Parathyroid adenoma (tissue), 2 donors: Measurements from ENCODE around the gene FN3KRP.

Source experiments
- H2AFZ ChIP-seq: fragments of 300-600 bp; sonication (generic); one replicate; pipeline ENCODE4 v1.7.0; 2017; ENCODE audit warnings: antibody characterized with exemption, mild to moderate bottlenecking
- H3K27ac ChIP-seq: fragments of 300-600 bp; sonication (generic); one replicate; pipeline ENCODE4 v1.7.0; 2017
- H3K27me3 ChIP-seq: fragments of 300-600 bp; sonication (generic); one replicate; pipeline ENCODE4 v1.7.0; 2017; ENCODE audit warnings: low read length; ENCODE audit not compliant: control insufficient read depth, insufficient read depth
- H3K36me3 ChIP-seq: fragments of 300-600 bp; sonication (generic); one replicate; pipeline ENCODE4 v1.7.0; 2017; ENCODE audit warnings: low read length; ENCODE audit not compliant: control insufficient read depth, insufficient read depth
- H3K4me1 ChIP-seq: fragments of 300-600 bp; sonication (generic); one replicate; pipeline ENCODE4 v1.7.0; 2017; ENCODE audit warnings: control low read depth
- H3K4me2 ChIP-seq: fragments of 300-600 bp; sonication (generic); one replicate; pipeline ENCODE4 v1.7.0; 2017; ENCODE audit warnings: low read length
- H3K4me3 ChIP-seq: fragments of 300-600 bp; sonication (generic); one replicate; pipeline ENCODE4 v1.7.0; 2017; ENCODE audit warnings: low read depth, low read length
- H3K79me2 ChIP-seq: fragments of 300-600 bp; sonication (generic); one replicate; pipeline ENCODE4 v1.7.0; 2017; ENCODE audit warnings: control low read depth
- H3K9ac ChIP-seq: fragments of 300-600 bp; sonication (generic); one replicate; pipeline ENCODE4 v1.7.0; 2017; ENCODE audit warnings: mild to moderate bottlenecking
- H3K9me3 ChIP-seq: fragments of 300-600 bp; sonication (generic); one replicate; pipeline ENCODE4 v1.7.0; 2017; ENCODE audit warnings: low read length; ENCODE audit not compliant: control insufficient read depth
- TF ChIP-seq, protein P1 (sequence below): fragments of 300-600 bp; sonication (generic); IDR thresholded peaks from one replicate; pipeline ENCODE4 v1.7.0; 2017; ENCODE audit warnings: antibody characterized with exemption, mild to moderate bottlenecking
- donor health status: primary hyperparathyroidism.

The FN3KRP gene

DNA sequence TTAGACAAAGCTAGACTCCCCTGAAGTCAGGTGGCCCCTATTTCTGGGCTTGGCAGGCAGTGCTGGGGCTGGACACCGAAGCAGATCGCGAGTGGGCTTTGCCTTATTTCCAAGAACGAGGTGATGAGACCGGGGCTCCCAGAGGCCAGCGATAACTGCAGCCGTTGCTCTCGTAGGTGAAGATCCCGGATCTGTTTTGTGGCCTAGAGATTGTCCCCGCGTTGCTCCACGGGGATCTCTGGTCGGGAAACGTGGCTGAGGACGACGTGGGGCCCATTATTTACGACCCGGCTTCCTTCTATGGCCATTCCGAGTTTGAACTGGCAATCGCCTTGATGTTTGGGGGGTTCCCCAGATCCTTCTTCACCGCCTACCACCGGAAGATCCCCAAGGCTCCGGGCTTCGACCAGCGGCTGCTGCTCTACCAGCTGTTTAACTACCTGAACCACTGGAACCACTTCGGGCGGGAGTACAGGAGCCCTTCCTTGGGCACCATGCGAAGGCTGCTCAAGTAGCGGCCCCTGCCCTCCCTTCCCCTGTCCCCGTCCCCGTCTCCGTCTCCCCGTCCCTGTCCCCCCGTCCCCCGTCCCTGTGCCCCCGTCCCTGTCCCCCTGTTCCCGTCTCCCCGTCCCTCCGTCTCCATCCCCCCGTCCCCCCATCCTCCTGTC, 33.9 kb downstream of the FN3KRP start:
- H3K4me3 ChIP-seq: no peak overlapping the region
- H3K27ac ChIP-seq: no peak overlapping the region
- no peaks in the 10 kb centered on the region for H3K36me3 ChIP-seq
- peaks cover under 1% of the 10 kb centered on the region for H3K4me1 ChIP-seq
- no peak overlapping the region for H3K4me2 ChIP-seq
- H2AFZ ChIP-seq: no peak overlapping the region
- TF ChIP-seq, protein P1, sequence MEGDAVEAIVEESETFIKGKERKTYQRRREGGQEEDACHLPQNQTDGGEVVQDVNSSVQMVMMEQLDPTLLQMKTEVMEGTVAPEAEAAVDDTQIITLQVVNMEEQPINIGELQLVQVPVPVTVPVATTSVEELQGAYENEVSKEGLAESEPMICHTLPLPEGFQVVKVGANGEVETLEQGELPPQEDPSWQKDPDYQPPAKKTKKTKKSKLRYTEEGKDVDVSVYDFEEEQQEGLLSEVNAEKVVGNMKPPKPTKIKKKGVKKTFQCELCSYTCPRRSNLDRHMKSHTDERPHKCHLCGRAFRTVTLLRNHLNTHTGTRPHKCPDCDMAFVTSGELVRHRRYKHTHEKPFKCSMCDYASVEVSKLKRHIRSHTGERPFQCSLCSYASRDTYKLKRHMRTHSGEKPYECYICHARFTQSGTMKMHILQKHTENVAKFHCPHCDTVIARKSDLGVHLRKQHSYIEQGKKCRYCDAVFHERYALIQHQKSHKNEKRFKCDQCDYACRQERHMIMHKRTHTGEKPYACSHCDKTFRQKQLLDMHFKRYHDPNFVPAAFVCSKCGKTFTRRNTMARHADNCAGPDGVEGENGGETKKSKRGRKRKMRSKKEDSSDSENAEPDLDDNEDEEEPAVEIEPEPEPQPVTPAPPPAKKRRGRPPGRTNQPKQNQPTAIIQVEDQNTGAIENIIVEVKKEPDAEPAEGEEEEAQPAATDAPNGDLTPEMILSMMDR: no peak
- H3K9me3 ChIP-seq: no peaks in the 10 kb centered on the region
- peaks cover 7% of the 10 kb centered on the region for H3K79me2 ChIP-seq
- no peaks in the 10 kb centered on the region for H3K27me3 ChIP-seq
- no peak overlapping the region for H3K9ac ChIP-seq

DNA sequence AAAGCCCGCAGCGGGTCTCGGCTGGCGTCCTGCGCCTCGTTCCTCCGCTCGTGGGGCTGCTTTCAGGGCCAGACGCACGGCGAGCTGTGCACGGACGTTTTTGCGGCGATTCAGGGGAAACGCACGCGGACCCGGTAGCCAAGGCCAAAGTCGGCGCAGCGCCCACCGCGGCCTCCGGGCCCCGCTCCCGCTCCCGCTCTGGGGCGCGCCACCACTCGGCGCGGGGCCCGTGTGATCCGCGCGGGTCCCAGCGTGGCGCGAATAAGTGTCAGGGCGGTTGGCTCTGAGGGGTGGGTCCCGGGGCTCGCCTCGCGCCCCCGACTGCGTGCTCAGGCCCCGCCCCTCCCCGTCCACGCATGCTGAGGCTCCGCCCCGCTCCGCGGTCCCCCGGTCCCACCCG, 34.7 kb downstream of the FN3KRP start:
- peak overlapping the region; percentile 62 for H3K4me2 ChIP-seq
- H3K79me2 ChIP-seq: peaks cover 7% of the 10 kb centered on the region
- no peaks in the 10 kb centered on the region for H3K27me3 ChIP-seq
- no peak overlapping the region for H3K4me3 ChIP-seq
- H2AFZ ChIP-seq: no peak overlapping the region
- no peaks in the 10 kb centered on the region for H3K36me3 ChIP-seq
- H3K9ac ChIP-seq: no peak overlapping the region
- TF ChIP-seq, protein P1: no peak
- H3K4me1 ChIP-seq: peaks cover 2% of the 10 kb centered on the region
- no peaks in the 10 kb centered on the region for H3K9me3 ChIP-seq
- no peak overlapping the region for H3K27ac ChIP-seq

DNA sequence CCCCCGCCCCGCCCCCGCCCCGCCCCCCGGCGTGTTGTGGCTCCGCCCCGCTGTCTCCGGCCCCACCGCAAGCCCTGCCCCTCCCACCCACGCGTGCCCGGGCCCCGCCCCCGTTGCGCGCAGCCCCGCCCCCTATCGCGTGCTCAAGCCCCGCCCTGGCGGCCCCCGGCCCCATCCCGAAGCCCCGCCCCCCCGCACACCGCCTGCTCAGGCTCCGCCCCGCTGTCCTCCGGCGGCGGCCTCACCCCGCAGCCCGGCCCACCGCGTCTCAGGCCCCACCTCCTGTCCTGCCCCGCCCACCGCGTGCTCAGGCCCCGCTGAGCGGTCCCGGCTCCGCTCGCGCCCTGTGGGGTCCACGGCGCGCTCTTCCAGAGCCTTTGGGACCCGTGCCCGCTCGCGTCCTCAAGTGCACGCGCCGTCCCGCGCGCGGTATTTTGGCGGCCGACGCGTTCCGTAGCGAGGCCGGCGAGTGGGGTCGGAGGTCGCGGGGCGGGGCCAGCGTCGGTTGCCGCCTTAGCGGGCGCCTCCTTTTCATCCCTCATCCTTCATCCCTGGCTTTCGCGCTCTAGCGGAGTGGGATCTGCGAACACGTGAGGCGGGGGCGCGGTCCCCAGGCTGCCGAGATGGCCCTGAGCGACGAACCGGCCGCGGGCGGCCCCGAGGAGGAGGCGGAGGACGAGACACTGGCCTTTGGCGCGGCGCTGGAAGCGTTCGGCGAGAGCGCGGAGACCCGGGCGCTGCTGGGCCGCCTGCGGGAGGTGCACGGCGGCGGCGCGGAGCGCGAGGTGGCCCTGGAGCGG, 35.3 kb downstream of the FN3KRP start, which contains the start of gene TBCD:
TSS of gene TBCD (plus strand) at position 495 of the 800 bp plus-strand sequence. CDS start at position 624, 129 bp downstream.
- Histone ChIP-seq H2AFZ (peak within 1 kb of the TSS; percentile 83), H3K9ac (peak within 1 kb of the TSS; percentile 21), H3K27ac (peak within 1 kb of the TSS; percentile 67), H3K27me3 (no peaks in the 10 kb centered on the region), H3K36me3 (no peaks in the 10 kb centered on the region), H3K9me3 (no peaks in the 10 kb centered on the region), H3K4me3 (peak within 1 kb of the TSS; percentile 84), H3K79me2 (peaks cover 7% of the 10 kb centered on the region), H3K4me1 (peaks cover 2% of the 10 kb centered on the region), H3K4me2 (peak within 1 kb of the TSS; percentile 89)
- TF ChIP-seq, protein P1: no peak

DNA sequence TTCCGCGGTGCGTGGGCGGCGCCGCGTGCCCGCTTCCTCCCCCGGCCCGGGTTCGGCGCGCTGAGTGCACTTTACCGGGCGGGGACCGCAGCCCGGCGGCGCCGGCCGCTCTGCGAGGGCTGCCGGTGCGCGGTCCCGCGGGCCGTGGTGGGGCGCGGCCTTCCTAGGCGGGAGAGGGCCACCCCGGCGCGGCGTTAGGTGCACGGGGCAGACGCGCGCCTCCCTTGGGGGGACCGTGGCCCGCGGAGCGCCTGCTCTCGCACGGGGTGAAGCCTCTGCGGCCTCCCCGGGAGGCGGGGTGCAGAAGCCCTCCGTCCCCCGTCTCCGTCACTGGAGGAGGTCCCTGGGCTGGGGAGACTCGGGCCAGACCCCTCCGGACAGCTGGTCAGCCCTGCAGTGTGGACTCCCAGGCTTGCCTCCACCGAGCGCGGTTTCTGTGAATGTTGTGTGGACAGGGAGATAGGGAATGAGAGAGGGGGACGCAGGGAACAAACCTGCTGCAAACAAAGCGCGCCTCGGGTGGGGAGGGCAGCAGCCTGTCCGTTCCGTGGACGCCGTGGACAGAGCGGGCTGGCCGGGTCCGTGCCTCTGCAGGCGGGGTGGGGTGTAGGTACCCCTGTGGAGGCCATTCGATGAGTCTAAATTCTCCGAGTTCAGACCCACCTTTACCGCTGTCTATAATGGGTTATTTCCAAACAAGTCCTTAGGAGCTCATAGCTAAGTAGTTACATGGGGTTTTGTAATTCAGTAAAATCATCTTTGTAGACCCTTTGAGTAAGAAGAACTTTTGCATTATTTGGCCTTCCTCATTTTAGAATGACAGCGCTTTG, 36.1 kb downstream of the FN3KRP start:
- Histone ChIP-seq H3K27ac (no peak overlapping the region), H3K9me3 (no peaks in the 10 kb centered on the region), H3K4me3 (peak overlapping the region; percentile 84), H3K4me1 (peaks cover 2% of the 10 kb centered on the region), H3K36me3 (no peaks in the 10 kb centered on the region), H3K9ac (no peak overlapping the region), H3K4me2 (peak overlapping the region; percentile 89), H2AFZ (peak overlapping the region; percentile 72), H3K79me2 (peaks cover 7% of the 10 kb centered on the region), H3K27me3 (no peaks in the 10 kb centered on the region)
- TF ChIP-seq, protein P1: no peak
